K562 treated with DMSO at 1 percent for 48 hours (cell line): ENCODE data around the gene CHST4. TPM values are rescaled to one million over a fixed set of nuclear protein-coding genes. Genes with fewer than 3 reads are reported as not detected.

Experiments
- total RNA-seq: library from RNA; unstranded; fragments of 300-600 nt; gene quantifications from 2 replicates; pipeline ENCODE4 v1.2.3, GENCODE V29; 2022; ENCODE audit warnings: low replicate concordance; ENCODE audit errors: extremely low read depth

CHST4 gene
- not detected in 2 replicates for total RNA-seq

DNA sequence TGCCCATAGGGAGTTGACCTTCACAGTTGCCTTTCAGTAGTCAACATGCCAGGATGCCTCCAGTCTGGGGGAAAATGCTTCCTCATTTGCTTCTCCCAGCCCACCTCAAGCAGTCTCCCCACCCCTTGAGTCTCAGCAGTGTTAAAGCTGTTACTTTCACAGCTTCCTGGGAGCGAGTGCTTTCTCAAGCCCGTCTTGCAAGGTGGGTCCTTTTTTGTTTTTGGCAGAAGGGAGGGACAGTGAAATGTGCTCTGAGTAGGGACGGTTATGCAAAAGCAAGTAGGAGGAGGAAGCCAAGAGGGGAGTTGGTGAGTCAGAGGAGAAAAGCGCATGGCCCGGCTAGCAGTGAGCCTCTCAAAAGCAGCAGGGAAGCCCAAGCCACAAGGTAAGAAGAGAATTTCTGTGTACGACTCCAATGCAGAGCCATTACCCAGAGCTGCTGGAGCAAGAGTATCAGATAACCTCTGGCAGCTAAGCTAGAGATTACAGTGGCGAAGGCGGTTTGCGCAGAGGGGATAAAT is at the start of gene CHST4:
TSS of gene CHST4 (plus strand) at position 316 of the 521 bp plus-strand sequence. CDS start 10,252 bp downstream, outside the sequence.

DNA sequence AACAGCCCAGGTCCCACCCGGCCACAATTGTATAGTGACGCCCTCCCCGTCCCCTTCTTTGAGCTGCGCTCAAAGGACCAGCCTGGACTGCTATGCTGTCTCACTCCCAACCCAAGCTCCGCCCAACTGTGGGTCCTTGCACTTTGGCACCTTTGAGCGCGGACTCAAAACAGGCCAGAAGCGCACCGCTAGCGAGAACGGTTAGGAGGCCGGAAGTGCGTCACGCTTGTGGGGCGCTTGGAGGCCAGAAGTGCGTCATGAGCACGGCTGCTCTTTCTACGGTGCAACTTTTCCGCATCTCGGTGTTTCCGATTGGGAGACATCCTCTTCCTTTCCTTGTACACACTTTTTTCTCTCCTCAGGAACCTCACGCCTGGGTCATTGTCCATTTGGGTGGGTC is 37.1 kb upstream of the CHST4 start, which contains the start of gene ZNF19:
TSS of gene ZNF19 (minus strand) at position 203 of the 400 bp plus-strand sequence. CDS start 7,210 bp downstream, outside the sequence.

DNA sequence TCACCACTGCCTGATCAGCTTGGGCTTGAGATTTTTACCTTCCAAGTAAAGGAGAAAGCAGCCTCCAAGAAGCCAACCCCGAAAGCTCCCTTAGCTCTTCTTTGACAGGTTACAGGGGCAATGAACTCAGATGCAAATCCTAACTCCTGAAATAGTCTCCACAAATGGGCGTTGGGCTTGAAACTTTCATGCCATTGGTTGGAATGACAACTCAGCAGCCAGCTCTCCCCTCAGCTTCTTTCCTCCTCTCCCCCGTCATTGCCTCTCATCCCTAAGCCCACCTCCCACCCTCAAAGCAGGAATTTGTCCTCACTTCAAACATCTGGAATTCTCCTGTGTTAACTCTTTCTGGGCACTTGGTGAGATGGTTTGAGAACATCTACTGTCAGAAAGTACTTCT is 50.7 kb downstream of the CHST4 start, which contains the start of gene TAT:
TSS of gene TAT (minus strand) at position 122 of the 400 bp plus-strand sequence. CDS start 677 bp downstream, outside the sequence.

Other genes starting within 250 kb of the CHST4 start
- not detected in 2 replicates for gene CMTR2, start 237.0 kb upstream of the CHST4 start, total RNA-seq
- gene CALB2, start 167.7 kb upstream of the CHST4 start, total RNA-seq = not detected in 2 replicates
- not detected in 2 replicates for gene TLE7, start 84.4 kb upstream of the CHST4 start, total RNA-seq
- not detected in 2 replicates for gene ZNF23, start 64.2 kb upstream of the CHST4 start, total RNA-seq
- gene ZNF19, start 37.1 kb upstream of the CHST4 start, total RNA-seq = not detected in 2 replicates
- not detected in 2 replicates for gene TAT, start 50.7 kb downstream of the CHST4 start, total RNA-seq
- not detected in 2 replicates for gene MARVELD3, start 99.8 kb downstream of the CHST4 start, total RNA-seq
- not detected in 2 replicates for gene PHLPP2, start 198.3 kb downstream of the CHST4 start, total RNA-seq